HepG2 (cell line): Measurements from ENCODE around the gene EEFSEC. TPM values are rescaled to one million over a fixed set of nuclear protein-coding genes. Genes with fewer than 3 reads are reported as not detected.

Experiments
- ATAC-seq: fragments of 200-7000 bp; cut with Tn5 transposase; 3 replicates; pipeline ENCODE4 v1.9.1; 2020; ENCODE audit warnings: mild to moderate bottlenecking, moderate library complexity
- BruUV-seq: library from RNA; stranded (reverse); fragments of 400-500 nt; replicated peaks from 2 replicates; lab custom pipeline; 2021; lab: Mats Ljungman, UMichigan
- CTCF ChIA-PET: fragments of 300-600 bp; formaldehyde crosslinking; extraction: SDS; loops from one replicate; lab custom pipeline; 2021; ENCODE audit warnings: low total read pairs, inconsistent platforms, low intra/inter-chr PET ratio; lab: Yijun Ruan, JAX
- POLR2A ChIA-PET: fragments of 350-600 bp; sonication (Branson Sonifier 250); formaldehyde crosslinking; loops from one replicate; lab custom pipeline; 2020; ENCODE audit warnings: antibody characterized with exemption, inconsistent platforms; lab: Yijun Ruan, JAX
- DNase-seq: peaks from one replicate; pipeline ENCODE4 v3.0.0-alpha.2; 2015; ENCODE audit warnings: low spot score
- FAIRE-seq: peaks from 3 replicates; lab custom pipeline; 2011; peaks lifted over from hg19 to GRCh38; lab: Jason Lieb, UNC
- H2AFZ ChIP-seq: one replicate; pipeline ENCODE4 v1.6.1; 2011; ENCODE audit warnings: low read length, inconsistent platforms
- H3K27ac ChIP-seq: fragments of 300-600 bp; 3 replicates; pipeline ENCODE4 v1.8.0; 2011; ENCODE audit warnings: mixed run types, mild to moderate bottlenecking, mixed read lengths, low read length, inconsistent platforms; ENCODE audit not compliant: insufficient read depth; ENCODE audit errors: extremely low read length
- H3K27me3 ChIP-seq, 2 experiments: fragments of 200-600 bp in 1 of 2; 2 replicates in 1 of 2; 3 replicates in 1 of 2; pipeline versions ENCODE4 v1.6.0 to v1.8.0; 2011; ENCODE audit warnings: low read length in 2 of 2, mild to moderate bottlenecking in 2 of 2, moderate library complexity in 2 of 2, inconsistent platforms in 1 of 2; ENCODE audit not compliant: insufficient read depth in 2 of 2, control insufficient read depth in 1 of 2
- H3K36me3 ChIP-seq, 2 experiments: fragments of 200-600 bp in 1 of 2; replicated peaks in 1 of 2; 2 replicates in 1 of 2; 3 replicates in 1 of 2; pipeline versions ENCODE4 v1.5.1 to v1.8.0; 2011; ENCODE audit warnings: low read length in 2 of 2, inconsistent platforms in 1 of 2; ENCODE audit not compliant: insufficient read depth in 2 of 2, control insufficient read depth in 1 of 2
- H3K4me1 ChIP-seq: 2 replicates; pipeline ENCODE4 v1.5.1; 2012; ENCODE audit warnings: low read length, inconsistent platforms; ENCODE audit not compliant: insufficient read depth
- H3K4me2 ChIP-seq: 2 replicates; pipeline ENCODE4 v1.6.0; 2011; ENCODE audit warnings: low read depth, low read length, inconsistent platforms
- H3K4me3 ChIP-seq, 3 experiments: fragments of 200-600 bp in 1 of 3; sonication (generic), shearing (Covaris generic) in 1 of 3; replicated peaks in 1 of 3; 2 replicates each; pipeline ENCODE4 v1.5.1; 2011 to 2016; ENCODE audit warnings: low read length in 3 of 3, inconsistent platforms in 2 of 3, low read depth in 2 of 3, mild to moderate bottlenecking in 2 of 3, control low read depth in 1 of 3, mixed read lengths in 1 of 3; ENCODE audit not compliant: insufficient read depth in 1 of 3
- H3K79me2 ChIP-seq: one replicate; pipeline ENCODE4 v1.6.1; 2011; ENCODE audit warnings: low read length, inconsistent platforms; ENCODE audit not compliant: insufficient read depth
- H3K9ac ChIP-seq: 2 replicates; pipeline ENCODE4 v1.6.0; 2011; ENCODE audit warnings: mild to moderate bottlenecking, low read depth, low read length, inconsistent platforms; ENCODE audit not compliant: insufficient read depth
- H3K9me3 ChIP-seq: 2 replicates; pipeline ENCODE4 v1.5.1; 2012; ENCODE audit warnings: mild to moderate bottlenecking, low read length
- H4K20me1 ChIP-seq: 2 replicates; pipeline ENCODE4 v1.6.0; 2011; ENCODE audit warnings: inconsistent platforms, mild to moderate bottlenecking, low read length, moderate library complexity; ENCODE audit not compliant: insufficient read depth
- NCOR1 ChIP-seq: fragments of 200-600 bp; sonication (generic); IDR thresholded peaks from 2 replicates; pipeline ENCODE4 v1.7.0; 2017; ENCODE audit warnings: antibody characterized with exemption, low read length, borderline replicate concordance
- TMF1 ChIP-seq: sonication (generic); formaldehyde crosslinking; IDR thresholded peaks from 2 replicates; pipeline ENCODE4 v1.8.1; 2022; ENCODE audit warnings: low read depth, missing genetic modification reagents
- ZHX2 ChIP-seq, 2 experiments: sonication (generic) in 1 of 2; formaldehyde crosslinking in 1 of 2; IDR thresholded peaks; 2 replicates each; pipeline versions ENCODE4 v1.6.1 to v1.9.0; 2014 to 2022; ENCODE audit warnings: antibody characterized with exemption in 1 of 2, borderline replicate concordance in 1 of 2, inconsistent platforms in 1 of 2, low read depth in 1 of 2, missing genetic modification reagents in 1 of 2
- ZNF160 ChIP-seq: sonication (generic); formaldehyde crosslinking; IDR thresholded peaks from 2 replicates; pipeline ENCODE4 v1.8.0; 2022; ENCODE audit warnings: mild to moderate bottlenecking, inconsistent platforms, missing genetic modification reagents
- ZNF781 ChIP-seq: sonication (generic); formaldehyde crosslinking; IDR thresholded peaks from 2 replicates; pipeline ENCODE4 v1.5.1; 2020; ENCODE audit warnings: borderline replicate concordance, mild to moderate bottlenecking, missing genetic modification reagents; ENCODE audit errors: not compliant biosample characterization
- ZNF782 ChIP-seq: sonication (generic); formaldehyde crosslinking; IDR thresholded peaks from 2 replicates; pipeline ENCODE4 v1.4.0; 2020; ENCODE audit warnings: missing genetic modification reagents, mild to moderate bottlenecking, borderline replicate concordance
- WGBS: methylation state at CpG from one replicate; pipeline ENCODE4 v1.1.6; 2017; ENCODE audit warnings: low lambda C conversion rate; 5-methylcytosine and 5-hydroxymethylcytosine counted together
- in situ Hi-C: cut with HindIII; loops from 2 replicates; pipeline ENCODE4 v1.10.0; 2017; ENCODE audit warnings: low pct_unique_long_range_greater_than_20kb; ENCODE audit not compliant: extremely low pct_ligation_motif_present
- intact Hi-C: fragments of 100-400 bp; cut with micrococcal nuclease; formaldehyde crosslinking; loops from one replicate; pipeline ENCODE4 v1.10.0; 2022; ENCODE audit not compliant: unreplicated experiment
- polyA plus RNA-seq, 8 experiments: library from polyadenylated mRNA; depleted of rRNA in 3 of 8; stranded (reverse) in 7 of 8; unstranded in 1 of 8; fragments of >200 nt; fragmentation: Illumina TruSeq in 4 of 8; extraction: Trizol in 4 of 8; gene quantifications; 2 replicates each; pipeline versions ENCODE4 v1.2.1 to v1.2.3, GENCODE V29; 2011 to 2016; ENCODE audit warnings: low read depth in 4 of 8, missing spikeins in 1 of 8, mixed read lengths in 1 of 8; ENCODE audit not compliant: insufficient read depth in 1 of 8
- total RNA-seq, 5 experiments: library from RNA; depleted of rRNA; stranded (reverse); fragments of >200 nt; fragmentation: Illumina TruSeq; extraction: Trizol; gene quantifications; 2 replicates each; pipeline ENCODE4 v1.2.3, GENCODE V29; 2016; ENCODE audit warnings: low read depth in 1 of 5
- TF ChIP-seq, protein P1 (sequence below), 2 experiments: IDR thresholded peaks; 2 replicates each; pipeline ENCODE4 v1.6.1; 2011 to 2012; ENCODE audit warnings: low read length in 2 of 2, borderline replicate concordance in 1 of 2, low read depth in 1 of 2, mild to moderate bottlenecking in 1 of 2, moderate library complexity in 1 of 2

The EEFSEC gene
- total and polyA plus RNA-seq, 2 of the 13 experiments (the other 11 are each of a cell fraction or from before 2014, with no cell fraction given), result 6.4 to 24.2 TPM

DNA sequence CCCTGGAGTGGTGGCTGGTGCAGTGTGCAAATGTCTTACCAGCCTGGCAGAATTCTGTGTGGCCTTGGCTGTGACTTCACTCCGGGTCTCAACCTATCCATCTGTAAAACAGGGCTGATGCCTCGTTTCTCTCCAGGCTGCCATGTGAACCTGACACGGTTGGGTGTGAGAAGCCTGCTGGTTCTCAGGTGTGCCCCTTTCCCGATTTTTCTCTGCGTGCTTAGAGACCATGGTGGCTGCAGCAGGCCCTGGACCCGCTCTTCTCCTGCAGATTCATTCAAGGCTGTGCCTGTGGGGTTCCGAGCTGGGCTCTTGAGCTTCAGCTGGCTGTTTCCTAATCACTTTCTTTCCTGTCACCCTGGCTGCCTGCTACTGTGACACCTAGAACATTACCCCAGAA is 38.9 kb downstream of the EEFSEC start:
- no peak for TF ChIP-seq ZNF781
- TF ChIP-seq ZNF160, result no peak
- TF ChIP-seq ZHX2 (IDR thresholded peaks at IDR 0.05; ENCODE audit: low read depth), result no peak
- TF ChIP-seq ZHX2 (CRISPR knock-in tag; IDR thresholded peaks at IDR 0.05; ENCODE audit: borderline replicate concordance), result no peak
- no peak for TF ChIP-seq ZNF782 (CRISPR knock-in tag)
- TF ChIP-seq TMF1, result no peak
- TF ChIP-seq, protein P1, sequence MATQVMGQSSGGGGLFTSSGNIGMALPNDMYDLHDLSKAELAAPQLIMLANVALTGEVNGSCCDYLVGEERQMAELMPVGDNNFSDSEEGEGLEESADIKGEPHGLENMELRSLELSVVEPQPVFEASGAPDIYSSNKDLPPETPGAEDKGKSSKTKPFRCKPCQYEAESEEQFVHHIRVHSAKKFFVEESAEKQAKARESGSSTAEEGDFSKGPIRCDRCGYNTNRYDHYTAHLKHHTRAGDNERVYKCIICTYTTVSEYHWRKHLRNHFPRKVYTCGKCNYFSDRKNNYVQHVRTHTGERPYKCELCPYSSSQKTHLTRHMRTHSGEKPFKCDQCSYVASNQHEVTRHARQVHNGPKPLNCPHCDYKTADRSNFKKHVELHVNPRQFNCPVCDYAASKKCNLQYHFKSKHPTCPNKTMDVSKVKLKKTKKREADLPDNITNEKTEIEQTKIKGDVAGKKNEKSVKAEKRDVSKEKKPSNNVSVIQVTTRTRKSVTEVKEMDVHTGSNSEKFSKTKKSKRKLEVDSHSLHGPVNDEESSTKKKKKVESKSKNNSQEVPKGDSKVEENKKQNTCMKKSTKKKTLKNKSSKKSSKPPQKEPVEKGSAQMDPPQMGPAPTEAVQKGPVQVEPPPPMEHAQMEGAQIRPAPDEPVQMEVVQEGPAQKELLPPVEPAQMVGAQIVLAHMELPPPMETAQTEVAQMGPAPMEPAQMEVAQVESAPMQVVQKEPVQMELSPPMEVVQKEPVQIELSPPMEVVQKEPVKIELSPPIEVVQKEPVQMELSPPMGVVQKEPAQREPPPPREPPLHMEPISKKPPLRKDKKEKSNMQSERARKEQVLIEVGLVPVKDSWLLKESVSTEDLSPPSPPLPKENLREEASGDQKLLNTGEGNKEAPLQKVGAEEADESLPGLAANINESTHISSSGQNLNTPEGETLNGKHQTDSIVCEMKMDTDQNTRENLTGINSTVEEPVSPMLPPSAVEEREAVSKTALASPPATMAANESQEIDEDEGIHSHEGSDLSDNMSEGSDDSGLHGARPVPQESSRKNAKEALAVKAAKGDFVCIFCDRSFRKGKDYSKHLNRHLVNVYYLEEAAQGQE (IDR thresholded peaks at IDR 0.05; ENCODE audit: borderline replicate concordance in 1 of 2, low read depth in 1 of 2, low read length in 2 of 2), result no peak
- TF ChIP-seq NCOR1, result no peak
- FAIRE-seq (no peak), ATAC-seq (no peak), DNase-seq (no peak)
- Histone ChIP-seq H3K4me3 (no peak overlapping the region), H3K4me1 (peaks cover 21% of the 10 kb centered on the region), H3K9ac (no peak overlapping the region), H3K9me3 (no peaks in the 10 kb centered on the region), H3K79me2 (peaks cover 19% of the 10 kb centered on the region), H3K36me3 (peaks cover 5 to 13% of the 10 kb centered on the region in 2 experiments; a peak in 2 of 5 replicates), H3K27me3 (no peaks in the 10 kb centered on the region), H2AFZ (no peak overlapping the region), H3K4me2 (no peak overlapping the region), H4K20me1 (peaks cover 3% of the 10 kb centered on the region; the same call in 1 of the 2 replicates), H3K27ac (no peak overlapping the region)
- CTCF ChIA-PET, result no interaction called here
- POLR2A ChIA-PET, result no interaction called here
- intact Hi-C loops, result no loop called here
- 92% methylated on average over 4 of the region's 7 CpGs for WGBS
- BruUV-seq, result no TSS peak
- in situ Hi-C loops, result no loop called here
